Measurements from ENCODE around the gene CRIP1.

GRCh38 chr14:105466531-105467248 lies 20.0 kb upstream of the CRIP1 start:
- TF ChIP-seq CTCF (IDR thresholded peaks at IDR 0.05; ENCODE audit: insufficient read depth, low read depth, low read length), result no peak
- TF ChIP-seq EZH2 (IDR thresholded peaks at IDR 0.05; ENCODE audit: insufficient read depth, low read length), result no peak
